ENCODE measurements around the gene ABCC9. TPM values are rescaled to one million over a fixed set of nuclear protein-coding genes. Genes with fewer than 3 reads are reported as not detected.

The ABCC9 gene
- total RNA-seq, 1 experiment from 2014 or later, result 0.03 TPM

GRCh38 chr12:21895651-21896050, 45.6 kb downstream of the ABCC9 start:
- CTCF ChIA-PET, result no interaction called here
- DNase-seq (ENCODE audit: low read depth, low spot score), result no peak
- in situ Hi-C loops (cut with HindIII; ENCODE audit: low pct_unique_long_range_greater_than_20kb, low sequenced_read_pairs) (no loop called here), intact Hi-C loops (cut with micrococcal nuclease; ENCODE audit: unreplicated experiment) (no loop called here)
- TF ChIP-seq POLR2AphosphoS5 (IDR thresholded peaks at IDR 0.05; ENCODE audit: low read depth, low read length) (no peak), SIN3A (IDR thresholded peaks at IDR 0.05; ENCODE audit: borderline replicate concordance, insufficient read depth, low read depth, low read length) (no peak), TCF7L2 (IDR thresholded peaks at IDR 0.05; ENCODE audit: low read depth, low read length) (no peak), REST (IDR thresholded peaks at IDR 0.05; ENCODE audit: insufficient read depth in 1 of 2, low read depth in 2 of 2, low read length in 1 of 2) (no peak), CTCF (IDR thresholded peaks at IDR 0.05) (no peak)
- POLR2A ChIA-PET, result no interaction called here
- no peaks in the 10 kb centered on the region for H3K9me3 ChIP-seq (ENCODE audit: control insufficient read depth, insufficient read depth, low read depth, low read length)
- H3K4me1 ChIP-seq (ENCODE audit: control insufficient read depth, insufficient read depth, low read length), result no peaks in the 10 kb centered on the region
- no TSS peak for BruUV-seq (replicated peaks)
- ATAC-seq, result no peak
- H3K36me3 ChIP-seq (ENCODE audit: control insufficient read depth, insufficient read depth, low read length), result no peaks in the 10 kb centered on the region
- no peak overlapping the region for H3K4me3 ChIP-seq (ENCODE audit: low read depth in 2 of 2, low read length in 2 of 2)
- no peak overlapping the region for H3K27ac ChIP-seq (ENCODE audit: low read length)
- no peaks in the 10 kb centered on the region for H3K27me3 ChIP-seq (ENCODE audit: control insufficient read depth, insufficient read depth, low read length)

GRCh38 chr12:21894792-21895595, 46.2 kb downstream of the ABCC9 start:
- CTCF ChIA-PET, result no interaction called here
- no peak for TF ChIP-seq CTCF (IDR thresholded peaks at IDR 0.05)
- TF ChIP-seq TCF7L2 (IDR thresholded peaks at IDR 0.05; ENCODE audit: low read depth, low read length), result no peak
- TF ChIP-seq POLR2AphosphoS5 (IDR thresholded peaks at IDR 0.05; ENCODE audit: low read depth, low read length), result no peak
- no peak for TF ChIP-seq SIN3A (IDR thresholded peaks at IDR 0.05; ENCODE audit: borderline replicate concordance, insufficient read depth, low read depth, low read length)
- TF ChIP-seq REST (IDR thresholded peaks at IDR 0.05; ENCODE audit: insufficient read depth in 1 of 2, low read depth in 2 of 2, low read length in 1 of 2), result no peak
- in situ Hi-C loops (cut with HindIII; ENCODE audit: low pct_unique_long_range_greater_than_20kb, low sequenced_read_pairs), result no loop called here
- Histone ChIP-seq H3K4me1 (ENCODE audit: control insufficient read depth, insufficient read depth, low read length) (no peaks in the 10 kb centered on the region), H3K9me3 (ENCODE audit: control insufficient read depth, insufficient read depth, low read depth, low read length) (no peaks in the 10 kb centered on the region), H3K4me3 (ENCODE audit: low read depth in 2 of 2, low read length in 2 of 2) (no peak overlapping the region), H3K27me3 (ENCODE audit: control insufficient read depth, insufficient read depth, low read length) (no peaks in the 10 kb centered on the region), H3K27ac (ENCODE audit: low read length) (no peak overlapping the region), H3K36me3 (ENCODE audit: control insufficient read depth, insufficient read depth, low read length) (no peaks in the 10 kb centered on the region)
- DNase-seq (ENCODE audit: low read depth, low spot score) (no peak), ATAC-seq (no peak)
- POLR2A ChIA-PET, result no interaction called here
- intact Hi-C loops (cut with micrococcal nuclease; ENCODE audit: unreplicated experiment), result no loop called here
- BruUV-seq (replicated peaks), result no TSS peak
